ENCODE measurements around the gene SDR42E2. TPM values are rescaled to one million over a fixed set of nuclear protein-coding genes. Genes with fewer than 3 reads are reported as not detected.

The SDR42E2 gene
- total and polyA plus RNA-seq, 2 of the 4 experiments (the other 2 are of a cell fraction) = not detected

GRCh38 chr16:22117609-22118008, 44.7 kb upstream of the SDR42E2 start:
- in situ Hi-C loops (cut with MboI; ENCODE audit: low sequenced_read_pairs) = no loop called here
- no peak overlapping the region for H2AK5ac ChIP-seq (ENCODE audit: low read depth, low read length)
- H3K4me1 ChIP-seq (ENCODE audit: control insufficient read depth, insufficient read depth, low read length) = no peaks in the 10 kb centered on the region
- H3K18ac ChIP-seq (ENCODE audit: low read depth, low read length) = no peak overlapping the region
- no peak overlapping the region for H2AK9ac ChIP-seq (replicated peaks; ENCODE audit: low read depth, low read length, poor library complexity)
- intact Hi-C loops (cut with micrococcal nuclease) = no loop called here
- no peak overlapping the region for H4K5ac ChIP-seq (ENCODE audit: low read depth, low read length)
- no CpG with 5 or more reads among the region's 2 CpGs for WGBS, 2 experiments (ENCODE audit: extremely low coverage in 2 of 2, insufficient read length in 1 of 2)
- ATAC-seq (ENCODE audit: low read depth) (no peak), DNase-seq (no peak)
- H3K27ac ChIP-seq (ENCODE audit: insufficient read depth, low read length) = no peak overlapping the region
- no peak overlapping the region for H4K91ac ChIP-seq (ENCODE audit: insufficient read depth, low read depth, low read length)
- H4K8ac ChIP-seq (ENCODE audit: low read depth in 2 of 2, low read length in 2 of 2) = no peak overlapping the region
- ChIA-PET CTCF (no interaction called here), POLR2A (ENCODE audit: unreplicated experiment) (no interaction called here)
- H3K23ac ChIP-seq (ENCODE audit: low read depth, low read length) = no peak overlapping the region
- H2BK5ac ChIP-seq (ENCODE audit: low read depth, low read length, poor library complexity, severe bottlenecking) = no peak overlapping the region
- no peaks in the 10 kb centered on the region for H4K20me1 ChIP-seq (ENCODE audit: insufficient read depth, low read length)
- H3K79me1 ChIP-seq (ENCODE audit: low read depth in 1 of 2, low read length in 2 of 2) = no peaks in the 10 kb centered on the region
- peaks cover 6% of the 10 kb centered on the region for H3K27me3 ChIP-seq (ENCODE audit: control insufficient read depth, insufficient read depth, low read length)
- H3K14ac ChIP-seq (replicated peaks; ENCODE audit: low read depth, low read length) = no peak overlapping the region
- no peak overlapping the region for H3K4me3 ChIP-seq (ENCODE audit: insufficient read depth, low read depth, low read length)
- TF ChIP-seq POLR2A (IDR thresholded peaks at IDR 0.05; ENCODE audit: low read depth, low read length) (no peak), NFE2L2 (IDR thresholded peaks at IDR 0.05; ENCODE audit: low read depth, low read length) (no peak), SMC3 (IDR thresholded peaks at IDR 0.05; ENCODE audit: low read depth, low read length) (no peak), BHLHE40 (IDR thresholded peaks at IDR 0.05; ENCODE audit: low read depth, low read length) (no peak), MAFK (IDR thresholded peaks at IDR 0.05; ENCODE audit: low read depth, low read length) (no peak), MAZ (IDR thresholded peaks at IDR 0.05; ENCODE audit: borderline replicate concordance, low read depth, low read length) (no peak), RFX5 (IDR thresholded peaks at IDR 0.05; ENCODE audit: low read depth, low read length) (no peak), RCOR1 (IDR thresholded peaks at IDR 0.05; ENCODE audit: insufficient replicate concordance, low read length) (no peak), USF2 (IDR thresholded peaks at IDR 0.05; ENCODE audit: low read depth, low read length) (no peak), FOS (IDR thresholded peaks at IDR 0.05; ENCODE audit: low read depth, low read length) (no peak), CEBPB (IDR thresholded peaks at IDR 0.05; ENCODE audit: low read depth, low read length) (no peak), MXI1 (IDR thresholded peaks at IDR 0.05; ENCODE audit: borderline replicate concordance, low read depth, low read length) (no peak), RAD21 (IDR thresholded peaks at IDR 0.05; ENCODE audit: low read length) (no peak), CHD1 (IDR thresholded peaks at IDR 0.05; ENCODE audit: low read depth, low read length) (no peak), CTCF (conservative IDR thresholded peaks at IDR 0.05; ENCODE audit: low read depth, low read length) (no peak), ELK1 (IDR thresholded peaks at IDR 0.05; ENCODE audit: borderline replicate concordance, low read depth, low read length) (no peak)
- H3K56ac ChIP-seq (ENCODE audit: extremely low read depth, insufficient read depth, low read length) = no peak overlapping the region
- H3K4me2 ChIP-seq (ENCODE audit: low read depth, low read length) = no peak overlapping the region
- no peaks in the 10 kb centered on the region for H3K9me3 ChIP-seq (ENCODE audit: control insufficient read depth, insufficient read depth, low read length)
- H3K9me1 ChIP-seq (ENCODE audit: insufficient read depth, low read length) = peaks cover 5% of the 10 kb centered on the region; the same call in 1 of the 2 replicates
- H2AFZ ChIP-seq (replicated peaks; ENCODE audit: low read length, poor library complexity) = no peak overlapping the region
- no peak overlapping the region for H3K9ac ChIP-seq (ENCODE audit: low read depth, low read length)
- no peak overlapping the region for H2BK15ac ChIP-seq (ENCODE audit: low read depth, low read length)
- no peak overlapping the region for H2BK20ac ChIP-seq (ENCODE audit: low read depth, low read length)
- no TSS peak for BruUV-seq (replicated peaks)
- H2BK120ac ChIP-seq (ENCODE audit: low read depth, low read length) = no peak overlapping the region
- dilution Hi-C loops (cut with HindIII; ENCODE audit: low sequenced_read_pairs, unreplicated experiment) = no loop called here
- H3K4ac ChIP-seq (ENCODE audit: low read depth, low read length) = no peak overlapping the region
- H3K36me3 ChIP-seq (ENCODE audit: control insufficient read depth, insufficient read depth, low read length) = no peaks in the 10 kb centered on the region

All from IMR-90 (cell line).